Measurements from ENCODE around the gene HERC2. TPM values are rescaled to one million over a fixed set of nuclear protein-coding genes. Genes with fewer than 3 reads are reported as not detected.

The HERC2 gene
- total RNA-seq, 1 donor, result 53.6 TPM

DNA sequence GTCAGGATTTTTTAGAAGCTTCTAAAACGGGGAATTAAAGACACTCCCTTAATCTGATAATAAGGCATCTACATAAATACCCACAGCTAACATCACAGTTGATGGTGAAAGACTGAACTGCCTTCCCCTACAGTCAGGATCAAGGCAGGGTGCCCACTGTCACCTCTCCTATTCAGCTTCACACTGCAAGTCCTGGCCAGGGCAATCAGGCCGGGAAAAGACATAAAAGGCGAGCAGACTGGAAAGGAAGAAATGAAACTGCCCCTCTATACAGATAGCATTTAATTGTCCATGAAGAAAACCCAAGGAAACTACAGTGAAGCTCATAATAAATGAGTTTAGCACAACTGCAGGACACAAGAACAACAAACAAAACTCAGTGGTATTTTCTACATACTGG lies 61.7 kb downstream of the HERC2 start:
- H3K79me2 ChIP-seq (ENCODE audit: insufficient read depth, low read length), result peaks cover 44% of the 10 kb centered on the region
- no peaks in the 10 kb centered on the region for H3K9me3 ChIP-seq (ENCODE audit: low read depth, low read length)
- no peak overlapping the region for H3K4me3 ChIP-seq (ENCODE audit: insufficient read depth, low read length)
- H3K4me2 ChIP-seq (ENCODE audit: insufficient read depth, low read length), result no peak overlapping the region
- H3K27me3 ChIP-seq (ENCODE audit: insufficient read depth, low read length), result no peaks in the 10 kb centered on the region
- H3K36me3 ChIP-seq (ENCODE audit: insufficient read depth, low read length), result peaks cover 31% of the 10 kb centered on the region
- H4K20me1 ChIP-seq (ENCODE audit: insufficient read depth, low read length), result peaks cover 2% of the 10 kb centered on the region
- DNase-seq (ENCODE audit: insufficient read length, low spot score, missing footprints), result no peak
- H3K27ac ChIP-seq (ENCODE audit: low read depth, low read length), result no peak overlapping the region
- TF ChIP-seq, protein P1, sequence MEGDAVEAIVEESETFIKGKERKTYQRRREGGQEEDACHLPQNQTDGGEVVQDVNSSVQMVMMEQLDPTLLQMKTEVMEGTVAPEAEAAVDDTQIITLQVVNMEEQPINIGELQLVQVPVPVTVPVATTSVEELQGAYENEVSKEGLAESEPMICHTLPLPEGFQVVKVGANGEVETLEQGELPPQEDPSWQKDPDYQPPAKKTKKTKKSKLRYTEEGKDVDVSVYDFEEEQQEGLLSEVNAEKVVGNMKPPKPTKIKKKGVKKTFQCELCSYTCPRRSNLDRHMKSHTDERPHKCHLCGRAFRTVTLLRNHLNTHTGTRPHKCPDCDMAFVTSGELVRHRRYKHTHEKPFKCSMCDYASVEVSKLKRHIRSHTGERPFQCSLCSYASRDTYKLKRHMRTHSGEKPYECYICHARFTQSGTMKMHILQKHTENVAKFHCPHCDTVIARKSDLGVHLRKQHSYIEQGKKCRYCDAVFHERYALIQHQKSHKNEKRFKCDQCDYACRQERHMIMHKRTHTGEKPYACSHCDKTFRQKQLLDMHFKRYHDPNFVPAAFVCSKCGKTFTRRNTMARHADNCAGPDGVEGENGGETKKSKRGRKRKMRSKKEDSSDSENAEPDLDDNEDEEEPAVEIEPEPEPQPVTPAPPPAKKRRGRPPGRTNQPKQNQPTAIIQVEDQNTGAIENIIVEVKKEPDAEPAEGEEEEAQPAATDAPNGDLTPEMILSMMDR (IDR thresholded peaks at IDR 0.05; ENCODE audit: extremely low read depth, low read depth, low read length), result no peak
- H3K4me1 ChIP-seq (ENCODE audit: insufficient read depth, low read length), result no peaks in the 10 kb centered on the region
- H2AFZ ChIP-seq (ENCODE audit: low read length), result no peak overlapping the region

DNA sequence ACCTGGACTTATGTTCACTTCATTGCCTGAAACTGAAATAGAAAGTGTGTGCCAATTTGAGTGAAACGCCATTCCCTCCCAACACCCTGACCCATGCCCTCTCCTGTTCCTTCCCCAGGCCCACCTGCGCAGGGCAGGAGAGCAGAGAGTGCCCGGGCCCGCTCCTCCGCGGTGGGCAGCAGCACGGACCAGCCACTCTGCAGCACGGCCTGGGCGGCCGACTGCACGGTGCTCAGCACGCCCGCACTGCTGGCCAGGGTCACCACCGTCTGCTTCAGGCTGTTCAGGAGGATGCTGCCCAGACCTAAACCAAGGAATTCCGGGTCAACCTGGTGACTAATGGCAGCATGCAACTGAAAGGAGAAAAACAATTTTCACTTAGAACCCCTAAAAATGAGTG lies 66.0 kb downstream of the HERC2 start:
- TF ChIP-seq, protein P1 (IDR thresholded peaks at IDR 0.05; ENCODE audit: extremely low read depth, low read depth, low read length), result no peak
- Histone ChIP-seq H3K27me3 (ENCODE audit: insufficient read depth, low read length) (no peaks in the 10 kb centered on the region), H3K79me2 (ENCODE audit: insufficient read depth, low read length) (peaks cover 17% of the 10 kb centered on the region), H2AFZ (ENCODE audit: low read length) (no peak overlapping the region), H3K9me3 (ENCODE audit: low read depth, low read length) (no peaks in the 10 kb centered on the region), H3K4me2 (ENCODE audit: insufficient read depth, low read length) (no peak overlapping the region), H3K27ac (ENCODE audit: low read depth, low read length) (no peak overlapping the region), H3K36me3 (ENCODE audit: insufficient read depth, low read length) (peaks cover 33% of the 10 kb centered on the region), H3K4me1 (ENCODE audit: insufficient read depth, low read length) (no peaks in the 10 kb centered on the region), H3K4me3 (ENCODE audit: insufficient read depth, low read length) (no peak overlapping the region), H4K20me1 (ENCODE audit: insufficient read depth, low read length) (no peaks in the 10 kb centered on the region)
- DNase-seq (ENCODE audit: insufficient read length, low spot score, missing footprints), result no peak

DNA sequence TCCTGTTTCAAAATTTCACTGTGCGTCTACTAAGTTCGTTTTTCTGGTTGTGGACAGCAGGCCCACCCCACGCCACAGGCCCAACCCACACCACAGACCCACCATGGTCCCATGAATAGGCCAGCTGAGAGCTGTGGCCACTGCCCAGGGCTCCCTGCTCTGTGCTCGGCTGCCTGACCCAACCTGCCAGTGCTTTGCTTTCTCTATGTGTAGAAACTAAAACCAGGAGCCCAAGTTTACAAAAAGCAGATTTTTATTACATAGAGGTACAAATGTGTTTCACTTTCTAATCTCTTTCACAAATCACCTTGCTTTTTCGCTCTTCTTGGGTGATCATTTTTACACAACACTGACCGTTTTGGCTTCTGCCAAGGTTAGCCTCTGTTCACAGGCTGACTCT lies 69.1 kb downstream of the HERC2 start:
- Histone ChIP-seq H2AFZ (ENCODE audit: low read length) (no peak overlapping the region), H3K27ac (ENCODE audit: low read depth, low read length) (no peak overlapping the region), H3K4me1 (ENCODE audit: insufficient read depth, low read length) (no peaks in the 10 kb centered on the region), H3K79me2 (ENCODE audit: insufficient read depth, low read length) (peaks cover 9% of the 10 kb centered on the region), H3K36me3 (ENCODE audit: insufficient read depth, low read length) (peaks cover 44% of the 10 kb centered on the region), H3K27me3 (ENCODE audit: insufficient read depth, low read length) (no peaks in the 10 kb centered on the region), H3K9me3 (ENCODE audit: low read depth, low read length) (no peaks in the 10 kb centered on the region), H3K4me3 (ENCODE audit: insufficient read depth, low read length) (no peak overlapping the region), H4K20me1 (ENCODE audit: insufficient read depth, low read length) (no peaks in the 10 kb centered on the region), H3K4me2 (ENCODE audit: insufficient read depth, low read length) (no peak overlapping the region)
- TF ChIP-seq, protein P1 (IDR thresholded peaks at IDR 0.05; ENCODE audit: extremely low read depth, low read depth, low read length), result no peak
- DNase-seq (ENCODE audit: insufficient read length, low spot score, missing footprints), result no peak

DNA sequence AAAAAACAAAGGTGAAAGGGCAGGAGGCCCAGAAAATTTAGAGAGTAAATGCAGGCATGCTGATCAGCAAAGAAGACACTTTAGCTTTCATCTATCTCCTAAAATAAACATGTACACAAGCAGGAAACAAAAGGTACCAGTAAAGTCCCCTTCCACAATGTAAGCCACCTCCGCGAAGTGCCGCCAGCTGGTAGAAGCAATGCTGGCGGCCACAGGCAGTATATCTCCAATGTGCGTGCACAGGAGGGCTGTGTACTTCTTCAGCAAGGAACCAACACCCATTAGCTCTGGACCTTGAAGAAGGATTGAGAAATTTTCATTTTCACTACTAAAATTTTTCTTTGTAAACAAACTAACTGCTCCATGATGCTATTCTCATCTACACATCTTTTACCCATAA lies 75.4 kb downstream of the HERC2 start:
- H3K27ac ChIP-seq (ENCODE audit: low read depth, low read length), result no peak overlapping the region
- no peaks in the 10 kb centered on the region for H3K27me3 ChIP-seq (ENCODE audit: insufficient read depth, low read length)
- no peaks in the 10 kb centered on the region for H3K4me1 ChIP-seq (ENCODE audit: insufficient read depth, low read length)
- no peak for DNase-seq (ENCODE audit: insufficient read length, low spot score, missing footprints)
- no peaks in the 10 kb centered on the region for H4K20me1 ChIP-seq (ENCODE audit: insufficient read depth, low read length)
- TF ChIP-seq, protein P1 (IDR thresholded peaks at IDR 0.05; ENCODE audit: extremely low read depth, low read depth, low read length), result no peak
- H3K79me2 ChIP-seq (ENCODE audit: insufficient read depth, low read length), result no peaks in the 10 kb centered on the region
- H2AFZ ChIP-seq (ENCODE audit: low read length), result no peak overlapping the region
- H3K36me3 ChIP-seq (ENCODE audit: insufficient read depth, low read length), result peaks cover 49% of the 10 kb centered on the region
- no peak overlapping the region for H3K4me3 ChIP-seq (ENCODE audit: insufficient read depth, low read length)
- H3K4me2 ChIP-seq (ENCODE audit: insufficient read depth, low read length), result no peak overlapping the region
- H3K9me3 ChIP-seq (ENCODE audit: low read depth, low read length), result no peaks in the 10 kb centered on the region

Data from osteoblast (primary cell).